ENCODE measurements around the gene ASRGL1. TPM values are rescaled to one million over a fixed set of nuclear protein-coding genes. Genes with fewer than 3 reads are reported as not detected.
A peak's percentile ranks its signal among the peaks of the same experiment; 100 is the strongest.
"Not testable (repeated sequence)": the region's sequence is repeated elsewhere in the genome, so short reads cannot be mapped to it uniquely, and the experiment has no call there.

The ASRGL1 gene
- total RNA-seq, 3 donors from 2014 or later (not counting 1 experiment from before 2014, with no cell fraction given): 1.9 to 9.7 (median 3.4) TPM

DNA sequence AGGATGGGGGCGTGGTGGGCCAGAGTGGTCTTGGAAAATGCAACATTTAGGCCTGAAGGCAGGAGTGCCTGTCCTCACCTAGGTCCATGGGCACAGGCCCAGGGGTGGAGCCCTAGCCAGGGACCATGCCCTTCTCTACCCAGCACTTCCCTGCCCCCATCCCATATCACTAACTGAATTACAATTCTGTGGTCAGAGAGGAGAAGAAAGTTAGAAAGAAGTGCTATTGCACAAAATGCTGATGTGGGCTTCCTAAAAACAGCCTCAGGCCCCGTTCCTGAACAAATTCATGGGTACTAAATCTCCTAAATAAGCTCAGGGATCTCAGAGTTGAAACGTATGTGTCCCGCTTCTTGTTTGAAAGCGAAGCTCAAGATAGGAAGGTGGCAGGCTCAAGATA is 3.5 kb upstream of the ASRGL1 start:
- peaks cover 12% of the 10 kb centered on the region for H3K4me1 ChIP-seq (ENCODE audit: control insufficient read depth, insufficient read depth, low read length)
- Mint-ChIP-seq H3K36me3 (no peaks in the 10 kb centered on the region), H3K27ac (no peak overlapping the region), H3K9me3 (no peaks in the 10 kb centered on the region), H3K27me3 (ENCODE audit: low read depth in 2 of 2) (peaks cover 17 to 40% of the 10 kb centered on the region in 2 donors), H3K4me3 (no peak overlapping the region), H3K4me1 (peaks cover 11 to 13% of the 10 kb centered on the region in 2 donors)
- no peak for ATAC-seq
- no peaks in the 10 kb centered on the region for H3K27me3 ChIP-seq (ENCODE audit: control insufficient read depth, insufficient read depth, low read length)
- no peak overlapping the region for H3K4me3 ChIP-seq (ENCODE audit: low read length)
- WGBS (ENCODE audit: insufficient coverage): 87% methylated on average over 5 of the region's 5 CpGs
- no peaks in the 10 kb centered on the region for H3K36me3 ChIP-seq (ENCODE audit: control insufficient read depth, insufficient read depth, low read length)
- intact Hi-C loops (cut with micrococcal nuclease): no loop called here
- no peak for DNase-seq
- no peaks in the 10 kb centered on the region for H3K9me3 ChIP-seq (ENCODE audit: control insufficient read depth, insufficient read depth, low read length)
- H3K27ac ChIP-seq (ENCODE audit: low read length): no peak overlapping the region
- TF ChIP-seq, protein P1, sequence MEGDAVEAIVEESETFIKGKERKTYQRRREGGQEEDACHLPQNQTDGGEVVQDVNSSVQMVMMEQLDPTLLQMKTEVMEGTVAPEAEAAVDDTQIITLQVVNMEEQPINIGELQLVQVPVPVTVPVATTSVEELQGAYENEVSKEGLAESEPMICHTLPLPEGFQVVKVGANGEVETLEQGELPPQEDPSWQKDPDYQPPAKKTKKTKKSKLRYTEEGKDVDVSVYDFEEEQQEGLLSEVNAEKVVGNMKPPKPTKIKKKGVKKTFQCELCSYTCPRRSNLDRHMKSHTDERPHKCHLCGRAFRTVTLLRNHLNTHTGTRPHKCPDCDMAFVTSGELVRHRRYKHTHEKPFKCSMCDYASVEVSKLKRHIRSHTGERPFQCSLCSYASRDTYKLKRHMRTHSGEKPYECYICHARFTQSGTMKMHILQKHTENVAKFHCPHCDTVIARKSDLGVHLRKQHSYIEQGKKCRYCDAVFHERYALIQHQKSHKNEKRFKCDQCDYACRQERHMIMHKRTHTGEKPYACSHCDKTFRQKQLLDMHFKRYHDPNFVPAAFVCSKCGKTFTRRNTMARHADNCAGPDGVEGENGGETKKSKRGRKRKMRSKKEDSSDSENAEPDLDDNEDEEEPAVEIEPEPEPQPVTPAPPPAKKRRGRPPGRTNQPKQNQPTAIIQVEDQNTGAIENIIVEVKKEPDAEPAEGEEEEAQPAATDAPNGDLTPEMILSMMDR (IDR thresholded peaks at IDR 0.05): no peak

DNA sequence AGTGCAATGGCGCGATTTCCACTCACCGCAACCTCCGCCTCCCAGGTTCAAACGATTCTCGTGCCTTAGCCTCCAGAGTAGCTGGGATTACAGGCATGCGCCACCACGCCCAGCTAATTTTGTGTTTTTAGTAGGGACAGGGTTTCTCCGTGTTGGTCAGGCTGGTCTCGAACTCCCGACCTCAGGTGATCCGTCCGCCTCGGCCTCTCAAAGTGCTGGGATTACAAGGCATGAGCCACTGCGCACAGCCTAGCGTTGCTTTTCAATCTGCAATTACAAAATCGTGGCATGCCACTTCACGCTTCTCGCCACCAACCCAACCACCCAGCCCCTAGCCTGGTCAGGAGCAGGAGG is 322 bp upstream of the ASRGL1 start:
- 65% methylated on average over 19 of the region's 19 CpGs for WGBS (ENCODE audit: insufficient coverage)
- H3K9me3 ChIP-seq (ENCODE audit: control insufficient read depth, insufficient read depth, low read length); H3K36me3 ChIP-seq (ENCODE audit: control insufficient read depth, insufficient read depth, low read length); DNase-seq; intact Hi-C loops (cut with micrococcal nuclease); H3K27ac ChIP-seq (ENCODE audit: low read length); H3K27me3 ChIP-seq (ENCODE audit: control insufficient read depth, insufficient read depth, low read length); H3K36me3 Mint-ChIP-seq; H3K9me3 Mint-ChIP-seq: not testable (repeated sequence)
- peaks cover 21 to 22% of the 10 kb centered on the region in 2 donors for H3K4me1 Mint-ChIP-seq
- H3K27ac Mint-ChIP-seq: peak overlapping the region; percentile 53 to 83
- ATAC-seq: peak in 1 of 3 donors; percentile 3
- H3K4me1 ChIP-seq (ENCODE audit: control insufficient read depth, insufficient read depth, low read length): peaks cover 12% of the 10 kb centered on the region
- peak overlapping the region; percentile 58 for H3K4me3 ChIP-seq (ENCODE audit: low read length)
- H3K4me3 Mint-ChIP-seq: peak overlapping the region; percentile 96
- H3K27me3 Mint-ChIP-seq (ENCODE audit: low read depth in 2 of 2): peaks cover 11 to 31% of the 10 kb centered on the region in 2 donors

DNA sequence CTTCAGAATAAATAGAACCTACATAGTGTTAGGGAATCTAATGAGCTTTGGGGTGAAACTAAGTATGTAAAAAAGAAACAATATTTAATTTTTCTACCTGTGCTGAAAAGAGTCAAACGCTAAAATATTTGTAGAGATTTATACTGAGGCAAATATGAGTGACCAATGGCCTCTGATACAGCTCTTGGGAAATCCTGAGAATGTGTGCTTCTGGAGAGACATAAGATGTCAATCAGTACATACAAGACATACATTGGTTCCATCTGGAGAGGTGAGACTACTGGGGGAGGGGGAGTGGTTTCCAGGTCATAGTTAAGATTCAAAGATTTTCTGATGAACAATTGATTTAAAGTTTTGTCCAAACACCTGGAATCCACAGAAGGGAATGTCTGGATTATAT is 970 bp downstream of the ASRGL1 start:
- ATAC-seq (no peak), DNase-seq (no peak)
- H3K4me3 ChIP-seq (ENCODE audit: low read length): peak overlapping the region; percentile 58
- peaks cover 12% of the 10 kb centered on the region for H3K4me1 ChIP-seq (ENCODE audit: control insufficient read depth, insufficient read depth, low read length)
- no peaks in the 10 kb centered on the region for H3K27me3 ChIP-seq (ENCODE audit: control insufficient read depth, insufficient read depth, low read length)
- TF ChIP-seq, protein P1 (IDR thresholded peaks at IDR 0.05): no peak
- peaks cover 11 to 26% of the 10 kb centered on the region in 2 donors for H3K27me3 Mint-ChIP-seq (ENCODE audit: low read depth in 2 of 2)
- peaks cover 21 to 22% of the 10 kb centered on the region in 2 donors for H3K4me1 Mint-ChIP-seq
- H3K27ac ChIP-seq (ENCODE audit: low read length): no peak overlapping the region
- no peaks in the 10 kb centered on the region for H3K36me3 ChIP-seq (ENCODE audit: control insufficient read depth, insufficient read depth, low read length)
- 14% methylated on average over 1 of the region's 1 CpG for WGBS (ENCODE audit: insufficient coverage)
- H3K9me3 Mint-ChIP-seq: no peaks in the 10 kb centered on the region
- H3K4me3 Mint-ChIP-seq: peak overlapping the region; percentile 96
- H3K36me3 Mint-ChIP-seq: no peaks in the 10 kb centered on the region
- H3K27ac Mint-ChIP-seq: peak overlapping the region; percentile 20 to 83
- no peaks in the 10 kb centered on the region for H3K9me3 ChIP-seq (ENCODE audit: control insufficient read depth, insufficient read depth, low read length)
- intact Hi-C loops (cut with micrococcal nuclease): no loop called here

DNA sequence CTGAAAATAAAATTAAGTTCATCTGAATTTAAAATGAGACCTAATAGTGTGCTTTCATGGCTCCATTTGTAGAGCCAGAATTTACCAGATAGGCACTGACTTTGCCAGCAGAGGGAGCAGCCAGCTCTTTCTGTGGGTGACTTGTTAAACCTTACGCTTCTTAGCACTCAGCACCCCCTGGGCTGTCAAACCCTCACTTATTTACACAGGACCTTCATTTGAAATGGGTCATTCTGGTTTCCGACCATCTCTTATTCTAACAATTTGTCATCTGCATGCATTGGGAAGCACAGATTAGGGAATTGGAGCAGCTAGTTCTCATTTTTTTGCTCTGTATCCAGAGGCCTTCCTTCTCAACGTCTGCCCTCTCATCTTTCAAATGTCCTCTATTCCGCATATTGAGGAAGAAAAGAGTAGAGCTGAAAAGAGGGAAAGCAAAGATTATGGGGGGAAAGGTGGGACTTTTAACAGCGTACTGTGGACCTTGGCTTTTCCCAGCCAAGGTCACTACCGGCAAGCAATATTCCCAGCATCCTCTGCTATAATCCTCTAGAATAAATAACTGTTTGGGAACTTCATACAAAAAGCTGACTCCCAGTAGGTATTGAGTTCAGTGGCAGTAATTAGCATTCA is 3.1 kb downstream of the ASRGL1 start:
- Histone ChIP-seq H3K4me1 (ENCODE audit: control insufficient read depth, insufficient read depth, low read length) (peaks cover 12% of the 10 kb centered on the region), H3K36me3 (ENCODE audit: control insufficient read depth, insufficient read depth, low read length) (no peaks in the 10 kb centered on the region), H3K4me3 (ENCODE audit: low read length) (no peak overlapping the region), H3K27me3 (ENCODE audit: control insufficient read depth, insufficient read depth, low read length) (no peaks in the 10 kb centered on the region), H3K27ac (ENCODE audit: low read length) (no peak overlapping the region), H3K9me3 (ENCODE audit: control insufficient read depth, insufficient read depth, low read length) (no peaks in the 10 kb centered on the region)
- Mint-ChIP-seq H3K4me1 (peaks cover 21 to 22% of the 10 kb centered on the region in 2 donors), H3K27me3 (ENCODE audit: low read depth in 2 of 2) (peaks cover 8 to 21% of the 10 kb centered on the region in 2 donors), H3K9me3 (no peaks in the 10 kb centered on the region), H3K4me3 (peak overlapping the region; percentile 21), H3K27ac (no peak overlapping the region), H3K36me3 (no peaks in the 10 kb centered on the region)
- TF ChIP-seq, protein P1 (IDR thresholded peaks at IDR 0.05): peak; percentile 63
- intact Hi-C loops (cut with micrococcal nuclease): loop anchor here (1.0 kb wide), 1 partner anchor 38 kb away; no protein-coding TSS in a partner anchor
- DNase-seq: peak; percentile 46 to 78
- WGBS (ENCODE audit: insufficient coverage): 73% methylated on average over 5 of the region's 6 CpGs
- ATAC-seq: peak; percentile 76 to 81 (median 77)
